GM19324 (cell line): ENCODE data around the gene TMEM176B.

ENCODE experiments used
- ATAC-seq: cut with Tn5 transposase; IDR thresholded peaks from one replicate; pipeline ENCODE4 v1.9.1; 2021; ENCODE audit warnings: mild to moderate bottlenecking, moderate library complexity; ENCODE audit not compliant: unreplicated experiment, low FRiP score

The TMEM176B gene

GRCh38 chr7:150799741-150800580 lies at the start of gene TMEM176B:
Gene TMEM176B (minus strand): TSS chr7:150800364. CDS start chr7:150796569, 3,795 bp downstream.
- ATAC-seq: no peak

DNA sequence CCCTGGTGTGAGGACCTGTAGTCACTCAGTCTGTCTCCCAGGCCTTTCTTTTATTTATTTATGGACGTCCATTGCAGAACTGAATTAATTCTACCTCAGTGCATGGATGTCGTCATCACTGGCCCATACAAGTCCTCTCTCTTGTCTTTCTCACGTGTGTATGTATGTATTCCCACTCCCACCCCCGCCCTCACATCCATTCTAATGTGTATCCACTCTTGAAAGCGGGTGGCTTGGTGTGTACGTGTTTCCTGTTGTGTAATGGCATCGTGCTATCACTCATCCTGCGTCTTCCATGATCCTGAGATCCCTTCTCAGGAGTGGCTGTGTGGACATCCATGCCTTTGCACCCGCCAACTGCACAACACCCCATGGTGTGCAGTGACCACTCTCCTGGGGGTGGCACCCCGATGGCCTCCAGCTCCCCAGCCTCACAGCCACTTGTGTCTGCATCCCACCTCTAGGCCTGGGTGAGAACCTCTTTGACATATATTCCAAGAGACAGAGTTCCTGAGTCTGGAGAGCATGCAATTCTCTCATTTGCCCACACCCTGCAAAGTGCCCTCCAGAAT lies 49.1 kb upstream of the TMEM176B start:
- ATAC-seq: no peak

DNA sequence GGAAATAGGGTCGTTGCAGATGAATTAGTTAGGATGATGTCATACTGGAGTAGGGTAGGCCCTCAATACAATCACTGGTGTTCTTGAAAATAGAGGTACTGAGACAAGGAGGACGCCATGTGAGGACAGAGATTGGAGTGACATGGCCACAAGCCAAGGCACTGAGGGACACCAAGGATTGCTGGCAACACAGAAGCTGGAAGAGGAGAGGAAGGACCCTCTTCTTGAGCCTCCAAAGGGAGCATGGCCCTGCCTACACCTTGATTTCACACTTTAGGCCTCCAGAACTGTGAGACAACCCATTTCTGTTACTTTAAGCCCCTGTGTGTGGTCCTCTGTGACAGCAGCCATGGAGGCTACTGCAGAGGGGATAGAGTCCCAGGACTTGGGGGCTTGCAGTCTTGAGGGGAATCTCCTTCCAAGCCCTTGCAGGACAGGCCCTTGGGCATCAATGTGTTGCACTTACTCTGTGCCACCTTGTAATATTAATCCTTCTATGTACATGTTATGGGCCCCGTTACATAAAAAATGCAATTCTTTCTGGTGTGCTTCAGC lies 48.5 kb upstream of the TMEM176B start:
- ATAC-seq: no peak

- no peak for ATAC-seq
Measured at GRCh38 chr7:150848111-150848510, 47.9 kb upstream of the TMEM176B start.

DNA sequence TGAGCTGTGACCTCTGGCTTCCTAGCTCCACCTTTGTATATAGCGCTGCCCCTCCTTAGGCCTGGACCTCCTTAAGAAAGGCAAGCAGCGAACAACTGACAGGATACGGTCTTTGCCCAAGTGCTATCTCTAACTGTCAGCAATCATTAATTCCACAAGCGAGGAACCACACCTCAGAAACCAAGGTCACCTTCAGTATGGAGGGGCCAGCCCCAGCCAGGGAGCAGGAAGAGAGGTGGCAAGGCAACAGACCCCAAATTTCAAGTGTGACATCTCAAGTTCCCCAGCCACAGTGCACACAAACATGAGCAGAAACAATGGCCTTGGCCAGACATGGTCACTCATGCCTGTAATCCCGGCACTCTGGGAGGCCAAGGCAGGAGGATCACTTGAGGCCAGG lies 47.4 kb upstream of the TMEM176B start:
- ATAC-seq: no peak

DNA sequence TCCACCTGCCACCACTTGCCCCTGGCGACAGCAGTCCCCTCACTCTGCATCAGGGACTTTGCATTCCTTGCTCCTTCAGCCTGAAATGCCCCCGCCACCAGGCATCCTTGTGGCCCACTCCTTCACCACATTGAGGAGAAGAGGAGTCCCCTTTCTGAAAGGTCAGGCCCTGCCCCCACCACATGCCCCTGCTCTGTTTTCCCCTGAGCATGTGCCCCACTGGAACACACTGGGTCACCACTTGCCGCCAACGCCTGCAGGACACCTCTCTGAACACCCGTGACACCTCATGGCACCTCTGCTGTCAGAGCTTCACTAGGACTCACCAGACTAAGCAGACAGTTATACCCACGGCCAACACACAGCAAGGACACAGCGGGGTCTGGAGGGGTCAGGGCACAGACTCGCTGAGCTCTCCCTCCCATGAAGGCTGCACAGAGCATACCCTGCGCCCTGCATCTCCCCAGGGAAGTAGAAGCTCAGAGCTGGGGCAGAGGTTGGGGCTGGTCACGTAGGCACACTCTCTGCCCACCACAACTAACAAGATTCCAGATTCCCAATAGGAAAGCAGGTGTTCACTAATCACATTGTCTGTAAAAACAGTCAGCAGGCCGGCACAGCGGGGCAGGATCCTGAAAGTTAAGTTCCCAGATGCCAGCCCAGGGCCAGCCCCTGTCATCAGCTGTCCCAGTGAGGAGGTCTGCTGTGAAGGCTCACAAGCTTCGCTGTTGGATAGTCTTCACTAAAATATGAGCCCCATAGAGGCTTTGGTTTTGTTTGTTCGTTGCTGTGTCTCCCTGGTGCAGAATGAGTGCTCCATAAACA lies 46.3 kb upstream of the TMEM176B start:
- no peak for ATAC-seq

- no peak for ATAC-seq
Measured at GRCh38 chr7:150845421-150845861, 45.3 kb upstream of the TMEM176B start.

GRCh38 chr7:150842716-150843115 lies 42.6 kb upstream of the TMEM176B start:
- ATAC-seq: no peak

- no peak for ATAC-seq
Measured at GRCh38 chr7:150842018-150842417, 41.9 kb upstream of the TMEM176B start.

GRCh38 chr7:150838965-150839650 lies 38.9 kb upstream of the TMEM176B start:
- no peak for ATAC-seq

GRCh38 chr7:150835702-150836280 lies 35.6 kb upstream of the TMEM176B start:
- no peak for ATAC-seq

- ATAC-seq: no peak
Measured at GRCh38 chr7:150835019-150835418, 34.9 kb upstream of the TMEM176B start.

DNA sequence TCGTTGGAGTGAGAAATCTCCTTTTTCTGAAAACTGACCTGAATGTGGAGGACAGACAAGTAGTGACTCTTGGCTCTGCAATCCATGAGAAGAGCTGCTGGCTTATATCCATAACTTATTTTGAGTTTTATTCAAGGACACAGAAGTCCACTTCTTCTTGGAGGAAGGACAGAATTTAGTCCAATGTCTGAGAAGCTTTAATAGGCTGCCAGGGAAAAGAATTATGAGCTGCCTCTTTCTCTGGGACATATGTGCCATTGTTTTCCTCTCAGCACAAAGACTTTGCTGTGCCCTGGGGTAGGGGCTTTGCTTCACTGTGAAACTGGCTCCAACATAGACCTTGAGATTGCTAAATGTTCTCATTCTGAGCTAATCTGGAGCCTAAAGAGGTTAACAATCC lies 31.7 kb upstream of the TMEM176B start:
- no peak for ATAC-seq

DNA sequence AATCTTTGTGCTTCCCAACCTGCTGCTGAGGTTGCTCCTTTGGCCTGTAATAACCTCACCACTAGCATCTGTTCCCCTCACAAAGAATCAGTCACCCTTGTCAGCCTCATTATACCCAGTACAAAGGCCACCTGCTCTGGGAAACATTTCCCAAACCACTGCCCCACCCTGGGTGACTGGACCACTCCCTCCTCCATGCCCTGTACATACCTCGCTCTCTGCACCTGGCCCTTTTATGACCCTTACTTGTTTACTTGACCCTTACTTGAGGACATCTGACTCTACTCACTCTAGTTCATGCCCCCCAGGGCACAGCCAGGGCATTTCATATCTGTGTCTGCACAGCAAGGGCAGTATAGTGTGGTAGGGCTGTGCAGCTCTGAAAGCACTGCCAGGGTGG lies 30.8 kb upstream of the TMEM176B start:
- ATAC-seq: no peak

DNA sequence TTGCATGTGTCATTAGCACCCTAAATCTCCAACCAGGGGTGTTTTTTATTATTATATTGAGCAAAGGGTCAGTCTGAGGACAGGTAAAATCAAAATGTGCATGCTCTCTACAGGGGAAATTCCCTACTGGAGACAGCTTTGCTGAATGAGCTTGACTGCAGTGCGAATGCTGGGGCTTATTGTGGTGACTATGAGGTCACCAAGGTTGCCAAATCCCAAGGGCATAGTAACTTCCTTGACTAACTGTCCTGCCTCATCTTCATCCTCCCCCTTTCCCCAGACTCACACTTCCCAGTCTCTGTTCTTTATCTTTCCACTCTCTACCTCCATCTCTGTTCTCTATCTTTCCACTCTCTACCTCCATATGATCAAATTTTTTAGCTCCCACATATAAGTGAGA lies 29.3 kb upstream of the TMEM176B start:
- ATAC-seq: no peak

DNA sequence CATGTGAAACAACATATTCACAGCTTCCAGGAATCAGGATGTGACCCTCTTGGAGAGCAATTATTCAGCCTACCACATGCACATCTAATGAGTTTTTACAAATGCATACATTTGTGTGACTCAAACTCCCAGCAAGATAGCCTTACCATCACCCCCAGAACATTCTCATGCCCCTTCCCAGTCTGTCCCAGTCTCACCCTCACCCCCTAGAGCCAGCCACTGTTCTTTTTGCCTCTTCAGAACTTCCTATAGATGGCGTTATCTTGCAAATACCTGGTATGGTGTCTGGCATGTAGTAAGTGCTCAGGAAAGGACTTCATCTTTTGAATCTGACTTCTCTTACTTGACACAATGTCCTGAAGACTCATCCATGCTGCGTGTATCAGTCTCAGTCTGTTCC lies 28.2 kb upstream of the TMEM176B start:
- no peak for ATAC-seq

GRCh38 chr7:150826061-150826849 lies 26.1 kb upstream of the TMEM176B start:
- ATAC-seq: no peak

GRCh38 chr7:150824379-150825177 lies 24.4 kb upstream of the TMEM176B start:
- no peak for ATAC-seq
